Measurements from ENCODE around the gene TECTA.
"Not testable (repeated sequence)": the region's sequence is repeated elsewhere in the genome, so short reads cannot be mapped to it uniquely, and the experiment has no call there.

Gene TECTA

GRCh38 chr11:121238956-121239355 is 137.9 kb downstream of the TECTA start:
- peaks cover 64% of the 10 kb centered on the region for H3K4me1 ChIP-seq (ENCODE audit: insufficient read depth, low read length)
- H3K9me3 ChIP-seq (ENCODE audit: low read length), result no peaks in the 10 kb centered on the region
- no peak overlapping the region for H2AFZ ChIP-seq (ENCODE audit: low read depth, low read length)
- H3K4me3 ChIP-seq (ENCODE audit: low read length), result no peak overlapping the region
- no peaks in the 10 kb centered on the region for H3K36me3 ChIP-seq (ENCODE audit: insufficient read depth, low read length)
- no peaks in the 10 kb centered on the region for H3K27me3 ChIP-seq (ENCODE audit: insufficient read depth, low read length)

GRCh38 chr11:121240001-121240400 is 139.0 kb downstream of the TECTA start:
- not testable (repeated sequence) for H3K9me3 ChIP-seq (ENCODE audit: low read length); H2AFZ ChIP-seq (ENCODE audit: low read depth, low read length); H3K4me3 ChIP-seq (ENCODE audit: low read length); H3K36me3 ChIP-seq (ENCODE audit: insufficient read depth, low read length); H3K27me3 ChIP-seq (ENCODE audit: insufficient read depth, low read length)
- peaks cover 60% of the 10 kb centered on the region for H3K4me1 ChIP-seq (ENCODE audit: insufficient read depth, low read length)

- no peaks in the 10 kb centered on the region for H3K9me3 ChIP-seq (ENCODE audit: low read length)
- no peaks in the 10 kb centered on the region for H3K27me3 ChIP-seq (ENCODE audit: insufficient read depth, low read length)
- H3K4me1 ChIP-seq (ENCODE audit: insufficient read depth, low read length), result peaks cover 57% of the 10 kb centered on the region
- H2AFZ ChIP-seq (ENCODE audit: low read depth, low read length), result no peak overlapping the region
- no peaks in the 10 kb centered on the region for H3K36me3 ChIP-seq (ENCODE audit: insufficient read depth, low read length)
- no peak overlapping the region for H3K4me3 ChIP-seq (ENCODE audit: low read length)
Measured at GRCh38 chr11:121240650-121241303, 139.7 kb downstream of the TECTA start.

All from neuron (in vitro differentiated cells).